T47D (cell line): ENCODE measurements around the gene TDP1.

ENCODE experiments used
- DNase-seq, 2 experiments: peaks; one replicate each; pipeline versions ENCODE4 v3.0.0 to v3.0.0-alpha.2; 2011 to 2012; ENCODE audit warnings: low read depth in 1 of 2, low spot score in 1 of 2
- JUND ChIP-seq: IDR thresholded peaks from 2 replicates; pipeline ENCODE4 v1.6.1; 2012; ENCODE audit warnings: low read depth
- in situ Hi-C: cut with HindIII; loops from 2 replicates; pipeline ENCODE4 v1.10.0; 2016; ENCODE audit warnings: low sequenced_read_pairs, low pct_unique_long_range_greater_than_20kb

Gene TDP1

DNA sequence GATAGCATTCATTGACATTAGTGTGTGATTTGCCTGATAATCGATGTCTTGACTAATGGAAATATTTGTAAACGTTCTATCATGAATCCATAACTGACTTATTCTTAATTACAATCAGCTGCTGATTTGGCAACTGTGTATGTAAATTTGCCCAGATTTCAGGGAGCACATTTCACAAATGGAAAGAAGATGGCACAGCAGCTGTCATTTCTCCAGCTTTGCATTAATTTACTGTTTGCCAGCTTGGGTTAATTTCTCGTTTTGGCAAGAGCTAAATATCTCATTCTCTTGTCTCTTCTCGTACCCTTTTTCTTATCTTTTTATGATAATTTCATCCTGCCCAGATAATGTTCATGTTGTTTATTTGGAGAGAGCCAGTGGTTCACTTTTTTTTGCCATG, 22.9 kb downstream of the TDP1 start:
- TF ChIP-seq JUND = no peak
- no peak for DNase-seq
- in situ Hi-C loops = no loop called here

DNA sequence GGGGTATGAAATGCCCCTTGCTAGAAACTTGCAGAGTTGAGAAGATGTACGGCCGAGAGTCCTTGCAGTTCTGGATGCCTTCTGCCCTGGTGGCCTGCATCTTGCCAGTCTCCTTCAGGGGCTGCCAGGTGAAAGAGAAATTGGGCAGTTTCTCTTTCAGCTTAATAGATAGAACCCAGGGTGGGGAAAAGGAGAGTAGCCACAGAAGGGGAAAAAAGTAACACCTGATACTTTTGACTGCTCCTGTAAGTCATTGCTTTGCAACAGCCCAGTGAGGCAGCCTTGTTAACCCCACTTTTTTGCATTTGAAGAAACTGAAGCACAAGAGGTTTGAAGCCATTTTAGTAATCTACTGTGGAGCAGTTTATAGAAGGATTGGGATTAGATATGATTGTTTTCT, 27.6 kb downstream of the TDP1 start:
- DNase-seq = no peak
- no peak for TF ChIP-seq JUND
- in situ Hi-C loops = no loop called here

DNA sequence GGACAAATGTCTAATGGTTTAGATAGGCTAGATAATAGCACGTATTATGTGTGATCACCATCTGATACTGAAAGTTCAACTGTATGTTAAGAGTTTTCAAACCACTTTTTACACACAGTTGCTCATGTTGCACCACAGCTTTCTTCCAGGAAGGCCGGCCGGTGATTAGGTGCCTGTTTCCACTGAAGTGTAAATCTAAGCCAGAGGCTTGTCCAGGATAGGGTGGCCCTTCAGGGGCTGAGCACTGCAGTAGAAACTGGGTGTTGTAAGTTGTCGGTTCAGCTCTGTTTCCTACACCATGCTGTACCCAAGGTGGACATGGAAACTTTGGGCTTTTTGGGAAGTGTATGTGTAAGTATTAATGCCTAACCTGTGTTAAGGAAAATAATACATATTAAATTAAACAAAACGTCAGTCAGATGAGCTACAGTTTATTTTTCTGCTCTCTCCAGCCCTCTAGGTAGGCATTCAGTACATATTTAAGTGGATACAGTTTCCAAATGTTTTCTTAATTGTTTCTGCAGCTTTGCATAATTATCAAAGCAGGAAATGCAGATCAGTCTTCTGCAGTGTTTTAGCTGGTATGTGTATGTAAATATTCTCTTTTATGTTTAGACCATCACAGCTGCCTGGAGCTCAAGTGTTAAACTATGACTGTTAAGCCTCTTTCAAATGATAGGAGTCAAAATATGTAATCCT, 30.9 kb downstream of the TDP1 start:
- DNase-seq = no peak
- in situ Hi-C loops = no loop called here
- no peak for TF ChIP-seq JUND

DNA sequence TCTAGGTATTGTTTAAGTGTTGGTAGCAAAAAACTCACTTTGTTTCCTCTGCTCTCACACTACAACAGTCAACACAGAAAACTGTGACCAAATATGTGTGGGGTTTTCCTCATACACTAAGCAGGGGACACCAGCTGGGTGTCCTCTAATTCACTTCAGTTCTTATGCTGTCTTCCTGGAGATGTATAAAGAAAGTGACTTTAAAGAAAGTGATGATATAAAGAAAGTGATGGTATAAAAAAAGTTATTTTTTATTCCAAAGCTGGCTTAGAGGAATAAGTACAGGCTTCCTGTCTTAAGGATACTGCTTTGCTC, 31.4 kb downstream of the TDP1 start:
- in situ Hi-C loops = no loop called here
- DNase-seq = no peak
- no peak for TF ChIP-seq JUND

DNA sequence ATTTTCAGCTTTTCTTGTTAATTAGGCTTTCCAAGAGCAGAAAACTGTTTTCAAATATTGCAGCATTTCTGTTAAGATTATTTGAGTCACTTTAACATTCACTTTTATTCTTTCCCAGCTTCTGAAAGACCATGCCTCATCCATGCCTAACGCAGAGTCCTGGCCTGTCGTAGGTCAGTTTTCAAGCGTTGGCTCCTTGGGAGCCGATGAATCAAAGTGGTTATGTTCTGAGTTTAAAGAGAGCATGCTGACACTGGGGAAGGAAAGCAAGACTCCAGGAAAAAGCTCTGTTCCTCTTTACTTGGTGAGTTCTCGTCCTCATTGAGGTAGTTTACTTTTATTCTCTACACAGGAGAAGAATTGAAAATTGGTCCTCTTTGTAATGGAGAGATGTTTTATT, 33.1 kb downstream of the TDP1 start:
- TF ChIP-seq JUND = no peak
- DNase-seq = no peak
- in situ Hi-C loops = no loop called here

DNA sequence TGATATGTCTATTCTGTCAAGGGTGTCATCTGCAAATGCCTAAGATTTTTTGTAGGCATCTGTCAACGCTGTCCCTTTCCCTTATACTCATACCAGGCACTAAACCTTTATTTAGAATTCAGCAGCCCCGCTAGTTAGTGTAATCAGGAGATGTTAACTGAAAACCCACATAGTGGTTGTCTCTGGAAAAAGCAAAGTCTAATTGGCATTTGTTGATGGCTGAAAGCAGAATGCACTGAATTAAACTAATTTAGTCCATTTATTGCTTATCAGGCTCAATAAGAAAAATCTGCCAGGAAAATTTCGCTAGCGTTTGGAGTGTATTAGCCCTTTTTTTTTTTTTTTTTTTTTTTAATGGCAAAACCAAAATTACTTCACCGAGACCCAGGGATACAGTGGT, 34.5 kb downstream of the TDP1 start:
- TF ChIP-seq JUND = no peak
- no peak for DNase-seq
- in situ Hi-C loops = no loop called here

DNA sequence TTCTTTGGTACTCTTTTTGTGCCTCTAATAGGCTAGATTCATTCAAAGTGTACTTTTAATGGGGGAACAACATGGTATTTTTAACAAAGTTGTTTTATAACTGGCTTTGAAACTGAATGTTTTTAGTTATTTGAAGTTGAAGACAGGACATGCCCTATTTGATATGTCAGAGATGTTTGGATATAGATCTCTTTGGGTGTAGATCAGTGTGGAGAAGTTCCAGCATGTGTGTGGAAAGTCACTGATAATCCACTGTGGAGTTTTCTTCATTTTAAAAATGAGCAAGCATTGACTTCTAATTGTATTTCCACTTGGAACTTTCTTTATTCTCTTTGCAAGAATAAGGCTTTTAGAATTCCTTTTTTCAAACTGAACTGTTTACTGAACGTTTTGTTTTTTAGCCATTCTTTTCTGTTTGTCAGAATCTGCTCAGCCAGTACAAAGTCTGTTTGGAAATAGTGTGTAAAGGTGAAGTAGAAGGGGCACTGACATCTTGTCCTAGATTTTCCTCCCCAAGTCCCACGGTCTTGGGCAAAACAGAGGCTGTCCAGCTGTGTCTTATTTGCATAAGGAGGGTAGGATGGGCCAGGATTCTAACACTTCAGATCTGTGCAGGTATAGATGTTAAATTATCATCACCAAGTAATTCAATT, 35.0 kb downstream of the TDP1 start:
- in situ Hi-C loops = no loop called here
- DNase-seq = no peak
- TF ChIP-seq JUND = no peak

DNA sequence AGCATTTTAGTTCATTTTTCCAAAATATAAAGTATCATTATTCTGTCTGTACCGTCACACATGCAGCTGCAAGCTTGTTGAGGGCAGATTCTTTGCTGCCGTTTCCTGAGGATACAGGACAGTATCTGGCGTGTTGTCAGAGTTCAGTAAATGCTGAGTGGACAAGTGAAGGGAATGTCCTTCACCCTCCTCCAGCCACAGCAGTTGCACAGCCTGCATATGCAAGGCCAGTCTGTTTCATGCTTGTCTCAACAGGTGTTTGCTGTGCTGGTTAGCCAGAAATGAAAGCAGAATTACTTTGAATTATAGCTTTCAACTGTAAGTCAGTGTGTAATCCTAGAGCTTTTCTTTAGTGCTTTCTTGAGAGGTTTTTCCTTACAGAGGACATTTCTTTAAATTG, 36.5 kb downstream of the TDP1 start:
- in situ Hi-C loops = no loop called here
- no peak for TF ChIP-seq JUND
- DNase-seq = no peak

DNA sequence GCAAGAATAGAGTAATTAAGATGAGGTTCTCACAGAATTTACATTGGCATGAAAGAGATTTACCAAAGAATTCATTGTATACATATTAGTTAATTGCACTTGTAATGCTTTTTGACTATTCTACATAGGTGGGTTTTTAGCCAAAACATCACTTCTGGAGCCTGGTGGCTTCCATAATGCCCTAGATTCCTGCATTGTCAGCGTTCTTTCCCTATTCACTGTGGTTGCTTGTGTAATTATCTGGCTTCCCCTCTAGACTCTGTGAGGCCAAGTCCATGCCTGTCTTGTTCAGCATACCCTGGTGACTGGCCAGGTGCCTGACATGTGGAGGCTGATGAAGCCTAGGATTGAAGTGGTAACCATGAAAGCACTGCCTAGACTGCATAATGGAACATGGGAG, 41.2 kb downstream of the TDP1 start:
- DNase-seq = no peak
- TF ChIP-seq JUND = no peak
- in situ Hi-C loops = no loop called here

DNA sequence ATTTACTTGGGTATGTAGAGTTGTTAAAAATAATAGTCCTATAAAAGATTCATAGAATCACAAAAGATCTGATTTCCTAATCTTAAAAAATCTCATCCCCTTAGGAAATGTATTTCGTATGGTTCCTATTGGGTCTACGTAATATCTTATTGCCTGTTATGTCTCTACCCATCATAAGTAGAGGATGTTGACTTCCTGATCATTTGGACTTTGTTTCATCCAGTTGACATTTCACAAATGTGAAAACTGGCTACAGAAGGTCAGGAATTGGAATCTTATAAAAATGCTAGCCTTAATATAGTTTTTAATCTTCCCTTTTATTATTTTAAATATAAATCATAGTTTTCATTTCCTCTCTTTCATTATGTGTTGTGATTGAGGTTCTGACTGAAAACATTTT, 45.2 kb downstream of the TDP1 start:
- no peak for TF ChIP-seq JUND
- in situ Hi-C loops = no loop called here
- DNase-seq = no peak

DNA sequence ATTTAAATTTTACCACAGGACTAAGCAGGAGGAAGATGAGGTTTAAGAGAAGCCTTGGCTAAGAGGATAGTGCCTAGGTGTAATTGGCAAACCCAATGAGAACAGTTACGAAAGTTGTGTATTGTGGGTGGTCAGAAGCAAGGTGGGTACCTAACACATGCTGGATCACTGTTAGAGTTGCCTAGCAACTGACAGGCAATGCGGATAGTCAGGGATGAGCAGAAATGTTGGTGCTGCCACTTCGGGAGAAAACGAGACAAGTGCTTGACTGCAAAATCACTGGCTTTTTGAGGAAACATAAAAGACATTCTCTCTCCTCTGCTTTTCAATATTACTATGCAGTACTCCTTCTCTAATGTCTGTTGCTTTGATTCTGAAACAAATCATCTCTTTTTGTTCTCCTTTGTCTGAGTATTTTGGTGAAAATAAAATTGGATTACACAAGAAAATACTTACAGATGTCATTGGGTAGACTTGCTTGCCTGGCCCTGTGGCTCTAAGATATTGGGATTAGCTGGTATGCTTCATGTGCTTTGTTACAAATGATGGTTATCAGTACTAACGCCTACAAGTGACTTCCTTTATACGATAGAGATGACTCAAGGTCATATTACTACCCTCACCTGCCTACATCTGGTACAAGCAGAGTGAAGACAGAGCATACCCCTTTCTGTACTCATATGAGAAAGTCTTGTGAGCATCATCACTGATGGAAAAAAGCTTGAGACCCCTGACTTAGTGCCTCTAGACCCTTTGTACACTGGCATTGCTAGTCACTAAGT, 48.0 kb downstream of the TDP1 start:
- DNase-seq = no peak

DNA sequence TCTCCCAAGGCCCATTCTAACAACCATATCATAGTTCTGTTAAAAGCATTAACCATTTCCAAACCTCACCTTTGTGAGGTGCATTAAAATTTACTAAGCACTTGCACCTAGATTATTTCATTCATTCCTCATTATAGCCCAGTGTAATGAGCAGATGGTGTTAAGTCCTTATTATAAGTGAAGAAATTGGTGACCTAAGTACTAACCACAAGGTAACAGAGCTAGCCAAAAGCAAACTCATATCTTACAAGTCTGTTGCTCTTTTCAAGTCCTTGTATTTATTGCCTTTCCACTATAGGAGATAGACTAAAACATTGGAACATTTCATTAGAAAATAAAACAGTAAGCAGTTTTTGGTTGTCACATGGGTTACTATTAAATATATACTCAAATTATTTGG, 49.7 kb downstream of the TDP1 start:
- TF ChIP-seq JUND = no peak
- in situ Hi-C loops = no loop called here
- DNase-seq = no peak

More for the DNA sequence above, 48.0 kb downstream of the TDP1 start:
- in situ Hi-C loops = no loop called here
- no peak for TF ChIP-seq JUND

DNA sequence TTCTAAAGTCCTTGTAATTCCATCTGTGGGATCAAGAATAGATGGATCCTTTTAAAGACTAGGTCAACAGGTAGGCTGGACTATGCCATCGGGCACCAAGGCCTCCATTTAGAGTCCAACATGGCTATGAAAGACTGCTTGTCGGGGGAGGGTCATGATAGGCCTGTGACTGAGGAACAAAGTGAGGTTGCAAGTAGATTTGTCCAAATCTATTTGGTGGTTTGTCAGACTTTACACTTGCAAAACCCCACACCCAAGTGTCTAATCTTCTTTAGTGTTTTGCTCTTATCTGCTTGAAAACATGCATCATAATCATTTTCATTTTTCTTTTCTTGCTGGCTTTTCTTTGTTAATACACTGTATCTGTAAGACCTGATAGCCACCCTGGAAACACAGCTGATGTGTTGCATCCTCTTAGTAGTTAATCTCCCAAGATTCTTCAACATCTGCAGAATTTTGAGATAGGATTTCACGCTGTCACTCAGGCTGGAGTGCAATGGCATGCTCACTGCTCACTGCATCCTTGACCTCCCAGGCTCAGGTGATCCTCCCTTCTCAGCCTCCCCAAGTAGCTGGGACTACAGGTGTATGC, 50.3 kb downstream of the TDP1 start:
- in situ Hi-C loops = no loop called here
- no peak for DNase-seq
- no peak for TF ChIP-seq JUND

DNA sequence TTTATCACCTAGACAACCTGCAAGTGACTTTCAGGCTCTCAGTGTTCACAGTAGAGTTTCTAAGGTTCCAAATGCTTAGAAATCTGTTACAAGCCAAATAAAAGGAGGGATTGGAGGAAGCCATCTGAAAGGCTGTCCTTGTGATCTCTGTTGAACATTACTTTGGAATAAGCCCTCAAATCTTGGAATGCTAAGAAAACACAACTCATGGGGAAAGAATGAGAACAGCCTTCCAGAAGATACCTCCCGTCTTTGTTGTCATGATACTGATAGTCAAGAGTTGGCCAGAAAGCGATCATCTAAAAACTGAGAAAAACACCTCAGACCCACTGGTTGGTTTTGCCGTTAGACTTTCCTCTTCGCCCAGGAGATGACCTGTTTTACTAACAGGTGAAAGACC, 61.6 kb downstream of the TDP1 start:
- no peak for DNase-seq
- in situ Hi-C loops = no loop called here
- TF ChIP-seq JUND = no peak
